Measurements from ENCODE around the gene BSPH1. TPM values are rescaled to one million over a fixed set of nuclear protein-coding genes. Genes with fewer than 3 reads are reported as not detected.

The BSPH1 gene
- total and polyA plus RNA-seq, 2 donors (not counting 3 experiments of a cell fraction or from before 2014, with no cell fraction given), result not detected

GRCh38 chr19:48030073-48030472 lies 38.1 kb upstream of the BSPH1 start:
- no TSS peak for BruUV-seq (replicated peaks)
- H4K20me1 ChIP-seq (replicated peaks; ENCODE audit: control insufficient read depth, extremely low read depth, insufficient read depth, low read length), result no peaks in the 10 kb centered on the region

More at GRCh38 chr19:48030073-48030472, 38.1 kb upstream of the BSPH1 start:
- DNase-seq (ENCODE audit: low read depth, low spot score), result no peak
- intact Hi-C loops (cut with micrococcal nuclease), result no loop called here
- Histone ChIP-seq H3K79me2 (ENCODE audit: control insufficient read depth, insufficient read depth, low read length) (no peaks in the 10 kb centered on the region), H3K9ac (replicated peaks; ENCODE audit: extremely low read depth, insufficient read depth, low read length) (no peak overlapping the region), H3K4me2 (ENCODE audit: insufficient read depth, low read length) (no peak overlapping the region), H3K9me1 (replicated peaks; ENCODE audit: control insufficient read depth, extremely low read depth, insufficient read depth, low read length) (no peaks in the 10 kb centered on the region), H3K4me1 (ENCODE audit: control insufficient read depth, extremely low read depth, insufficient read depth, low read length) (no peaks in the 10 kb centered on the region), H3K36me3 (ENCODE audit: control insufficient read depth in 2 of 2, extremely low read depth in 1 of 2, insufficient read depth in 2 of 2, low read length in 2 of 2) (no peaks in the 10 kb centered on the region), H3K4me3 (replicated peaks in 1 of 3; ENCODE audit: insufficient read depth in 1 of 3, low read depth in 1 of 3, low read length in 3 of 3) (no peak overlapping the region), H2AFZ (ENCODE audit: low read depth, low read length) (no peak overlapping the region), H3K27me3 (ENCODE audit: control insufficient read depth in 2 of 2, insufficient read depth in 2 of 2, low read length in 2 of 2) (no peaks in the 10 kb centered on the region), H3K27ac (ENCODE audit: insufficient read depth, low read depth, low read length) (no peak overlapping the region), H3K9me3 (replicated peaks; ENCODE audit: control insufficient read depth, insufficient read depth, low read length) (no peaks in the 10 kb centered on the region)
- ChIA-PET POLR2A (no interaction called here), CTCF (no interaction called here)
- TF ChIP-seq POLR2AphosphoS5 (IDR thresholded peaks at IDR 0.05; ENCODE audit: insufficient read depth, low read depth, low read length) (no peak), EZH2 (IDR thresholded peaks at IDR 0.05; ENCODE audit: borderline replicate concordance, low read depth, low read length, severe bottlenecking) (no peak), MAX (IDR thresholded peaks at IDR 0.05; ENCODE audit: insufficient read depth, insufficient read length) (no peak), JUN (IDR thresholded peaks at IDR 0.05; ENCODE audit: borderline replicate concordance, insufficient read depth, insufficient read length, low read depth) (no peak), GATA2 (IDR thresholded peaks at IDR 0.05; ENCODE audit: insufficient read depth, insufficient read length, low read depth, low read length) (no peak), FOS (IDR thresholded peaks at IDR 0.05; ENCODE audit: borderline replicate concordance, insufficient read depth, low read length) (no peak), MYC (IDR thresholded peaks at IDR 0.05; ENCODE audit: low read depth, low read length) (no peak), POLR2A (IDR thresholded peaks at IDR 0.05; ENCODE audit: low read depth, low read length) (no peak)
- TF ChIP-seq, protein P1, sequence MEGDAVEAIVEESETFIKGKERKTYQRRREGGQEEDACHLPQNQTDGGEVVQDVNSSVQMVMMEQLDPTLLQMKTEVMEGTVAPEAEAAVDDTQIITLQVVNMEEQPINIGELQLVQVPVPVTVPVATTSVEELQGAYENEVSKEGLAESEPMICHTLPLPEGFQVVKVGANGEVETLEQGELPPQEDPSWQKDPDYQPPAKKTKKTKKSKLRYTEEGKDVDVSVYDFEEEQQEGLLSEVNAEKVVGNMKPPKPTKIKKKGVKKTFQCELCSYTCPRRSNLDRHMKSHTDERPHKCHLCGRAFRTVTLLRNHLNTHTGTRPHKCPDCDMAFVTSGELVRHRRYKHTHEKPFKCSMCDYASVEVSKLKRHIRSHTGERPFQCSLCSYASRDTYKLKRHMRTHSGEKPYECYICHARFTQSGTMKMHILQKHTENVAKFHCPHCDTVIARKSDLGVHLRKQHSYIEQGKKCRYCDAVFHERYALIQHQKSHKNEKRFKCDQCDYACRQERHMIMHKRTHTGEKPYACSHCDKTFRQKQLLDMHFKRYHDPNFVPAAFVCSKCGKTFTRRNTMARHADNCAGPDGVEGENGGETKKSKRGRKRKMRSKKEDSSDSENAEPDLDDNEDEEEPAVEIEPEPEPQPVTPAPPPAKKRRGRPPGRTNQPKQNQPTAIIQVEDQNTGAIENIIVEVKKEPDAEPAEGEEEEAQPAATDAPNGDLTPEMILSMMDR (IDR thresholded peaks at IDR 0.05; ENCODE audit: extremely low read depth in 1 of 2, insufficient read depth in 1 of 2, low read depth in 1 of 2, low read length in 2 of 2), result no peak
- no peak for FAIRE-seq
- dilution Hi-C loops (cut with MboI; ENCODE audit: extremely low pct_ligation_motif_present, low sequenced_read_pairs), result no loop called here
